GM12875 (cell line): ENCODE measurements around the gene ATAD5.
A peak's percentile ranks its signal among the peaks of the same experiment; 100 is the strongest.

ENCODE experiments used
- H3K4me3 ChIP-seq: one replicate; pipeline ENCODE4 v1.5.1; 2011; ENCODE audit warnings: low read depth, low read length, control low read depth
- CTCF ChIP-seq: IDR thresholded peaks from 2 replicates; pipeline ENCODE4 v1.5.1; 2011; ENCODE audit warnings: low read depth, mild to moderate bottlenecking, control low read depth, inconsistent platforms, low read length, moderate library complexity, borderline replicate concordance; ENCODE audit not compliant: insufficient read depth

ATAD5 gene

GRCh38 chr17:30824002-30824355, 7.8 kb upstream of the ATAD5 start:
- no peak for TF ChIP-seq CTCF
- peak overlapping the region; percentile 72 for H3K4me3 ChIP-seq

GRCh38 chr17:30824356-30825145, 7.2 kb upstream of the ATAD5 start, which contains the start of gene CRLF3:
TSS of gene CRLF3 (minus strand) at chr17:30824692. CDS start at chr17:30824651, 41 bp downstream.
- peak; percentile 73 for TF ChIP-seq CTCF
- H3K4me3 ChIP-seq, result peak within 1 kb of the TSS; percentile 72

- H3K4me3 ChIP-seq, result no peak overlapping the region
- TF ChIP-seq CTCF, result no peak
Observed at GRCh38 chr17:30827082-30827481, 4.7 kb upstream of the ATAD5 start.

GRCh38 chr17:30829022-30829421, 2.7 kb upstream of the ATAD5 start:
- TF ChIP-seq CTCF, result no peak
- H3K4me3 ChIP-seq, result no peak overlapping the region

- TF ChIP-seq CTCF, result no peak
- peak overlapping the region; percentile 81 for H3K4me3 ChIP-seq
Observed at GRCh38 chr17:30831257-30831656, 509 bp upstream of the ATAD5 start.

GRCh38 chr17:30832438-30833124, 815 bp downstream of the ATAD5 start:
- peak overlapping the region; percentile 81 for H3K4me3 ChIP-seq
- TF ChIP-seq CTCF, result no peak
